Upper lobe of right lung (tissue), 1 donor: Measurements from ENCODE around the gene TNN. TPM values are rescaled to one million over a fixed set of nuclear protein-coding genes. Genes with fewer than 3 reads are reported as not detected.

Experiments
- ATAC-seq: fragments of 200-7000 bp; cut with Tn5 transposase; one replicate; pipeline ENCODE4 v1.9.1; 2020; ENCODE audit warnings: mild to moderate bottlenecking, moderate library complexity
- DNase-seq: peaks from one replicate; pipeline ENCODE4 v3.0.0-alpha.2; 2020
- H3K27ac ChIP-seq: fragments of 200-600 bp; one replicate; pipeline ENCODE4 v1.8.0; 2022
- H3K27me3 ChIP-seq: fragments of 200-600 bp; one replicate; pipeline ENCODE4 v1.8.0; 2022; ENCODE audit warnings: mild to moderate bottlenecking
- H3K36me3 ChIP-seq: fragments of 200-600 bp; one replicate; pipeline ENCODE4 v1.8.0; 2022
- H3K4me1 ChIP-seq: fragments of 200-600 bp; one replicate; pipeline ENCODE4 v1.8.0; 2022
- H3K4me3 ChIP-seq: fragments of 200-600 bp; one replicate; pipeline ENCODE4 v1.8.0; 2022; ENCODE audit warnings: mild to moderate bottlenecking
- H3K9me3 ChIP-seq: fragments of 200-600 bp; one replicate; pipeline ENCODE4 v1.8.0; 2022
- intact Hi-C: fragments of 100-400 bp; cut with DNase I; formaldehyde crosslinking; loops from one replicate; pipeline ENCODE4 v1.11.0; 2022
- total RNA-seq: library from RNA; stranded (reverse); fragmentation: NEBNext Ultra II Directional; extraction: Animal tissue kit (Norgen Biotek cat#: 25700); gene quantifications from one replicate; pipeline ENCODE4 v1.2.1, GENCODE V29; 2021
- TF ChIP-seq, protein P1 (sequence below): fragments of 200-600 bp; IDR thresholded peaks from one replicate; pipeline ENCODE4 v1.8.0; 2022; ENCODE audit warnings: antibody characterized with exemption
- donor health status: DM: no; HTN: yes; CAD: no; lungs with severe emphysema.

The TNN gene
- total RNA-seq, 1 donor from 2014 or later: not detected

DNA sequence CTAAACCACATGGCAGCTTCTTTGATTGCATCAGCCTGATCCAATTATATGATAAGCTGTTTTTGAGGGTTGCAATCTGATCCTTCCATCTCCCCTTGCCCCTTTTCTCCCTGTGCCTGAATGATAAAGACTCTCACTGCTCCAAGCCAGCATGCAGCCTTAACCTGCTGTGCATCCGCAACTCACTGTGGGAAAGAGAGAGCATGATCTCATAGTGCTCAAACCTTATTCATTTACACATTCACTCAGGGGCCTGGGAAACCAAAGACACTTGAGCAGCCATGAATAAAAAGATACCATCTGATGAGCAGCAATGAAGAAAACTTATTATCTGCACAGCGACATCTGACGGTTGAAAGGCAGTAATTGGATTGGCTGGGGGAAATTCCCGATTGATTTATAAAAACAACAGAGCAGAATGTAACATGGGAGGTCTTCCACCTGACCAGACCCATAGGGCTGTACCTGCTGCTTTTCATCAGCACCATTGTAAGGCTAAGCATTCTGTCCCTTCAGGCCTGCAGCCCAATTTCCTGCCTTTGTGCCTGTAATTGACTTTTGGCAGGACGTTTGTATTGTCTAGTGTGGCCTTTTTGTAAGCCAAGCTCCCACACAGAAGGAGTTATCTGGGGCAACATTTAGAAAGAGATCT, 62.5 kb downstream of the TNN start:
- intact Hi-C loops: no loop called here
- Histone ChIP-seq H3K9me3 (no peaks in the 10 kb centered on the region), H3K4me1 (peaks cover 39% of the 10 kb centered on the region), H3K36me3 (no peaks in the 10 kb centered on the region), H3K4me3 (no peak overlapping the region), H3K27me3 (no peaks in the 10 kb centered on the region), H3K27ac (peak overlapping the region; percentile 78)
- TF ChIP-seq, protein P1, sequence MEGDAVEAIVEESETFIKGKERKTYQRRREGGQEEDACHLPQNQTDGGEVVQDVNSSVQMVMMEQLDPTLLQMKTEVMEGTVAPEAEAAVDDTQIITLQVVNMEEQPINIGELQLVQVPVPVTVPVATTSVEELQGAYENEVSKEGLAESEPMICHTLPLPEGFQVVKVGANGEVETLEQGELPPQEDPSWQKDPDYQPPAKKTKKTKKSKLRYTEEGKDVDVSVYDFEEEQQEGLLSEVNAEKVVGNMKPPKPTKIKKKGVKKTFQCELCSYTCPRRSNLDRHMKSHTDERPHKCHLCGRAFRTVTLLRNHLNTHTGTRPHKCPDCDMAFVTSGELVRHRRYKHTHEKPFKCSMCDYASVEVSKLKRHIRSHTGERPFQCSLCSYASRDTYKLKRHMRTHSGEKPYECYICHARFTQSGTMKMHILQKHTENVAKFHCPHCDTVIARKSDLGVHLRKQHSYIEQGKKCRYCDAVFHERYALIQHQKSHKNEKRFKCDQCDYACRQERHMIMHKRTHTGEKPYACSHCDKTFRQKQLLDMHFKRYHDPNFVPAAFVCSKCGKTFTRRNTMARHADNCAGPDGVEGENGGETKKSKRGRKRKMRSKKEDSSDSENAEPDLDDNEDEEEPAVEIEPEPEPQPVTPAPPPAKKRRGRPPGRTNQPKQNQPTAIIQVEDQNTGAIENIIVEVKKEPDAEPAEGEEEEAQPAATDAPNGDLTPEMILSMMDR: no peak
- no peak for ATAC-seq
- no peak for DNase-seq

GRCh38 chr1:175130649-175131045, 63.0 kb downstream of the TNN start:
- no peaks in the 10 kb centered on the region for H3K27me3 ChIP-seq
- H3K4me3 ChIP-seq: no peak overlapping the region
- H3K4me1 ChIP-seq: peaks cover 39% of the 10 kb centered on the region
- DNase-seq (no peak), ATAC-seq (no peak)
- H3K27ac ChIP-seq: no peak overlapping the region
- no peaks in the 10 kb centered on the region for H3K9me3 ChIP-seq
- no peaks in the 10 kb centered on the region for H3K36me3 ChIP-seq
- TF ChIP-seq, protein P1: no peak
- intact Hi-C loops: no loop called here

GRCh38 chr1:175131095-175131494, 63.5 kb downstream of the TNN start:
- DNase-seq (no peak), ATAC-seq (no peak)
- intact Hi-C loops: no loop called here
- TF ChIP-seq, protein P1: no peak
- H3K27me3 ChIP-seq: no peaks in the 10 kb centered on the region
- H3K4me1 ChIP-seq: peaks cover 39% of the 10 kb centered on the region
- H3K4me3 ChIP-seq: no peak overlapping the region
- no peak overlapping the region for H3K27ac ChIP-seq
- no peaks in the 10 kb centered on the region for H3K9me3 ChIP-seq
- no peaks in the 10 kb centered on the region for H3K36me3 ChIP-seq

DNA sequence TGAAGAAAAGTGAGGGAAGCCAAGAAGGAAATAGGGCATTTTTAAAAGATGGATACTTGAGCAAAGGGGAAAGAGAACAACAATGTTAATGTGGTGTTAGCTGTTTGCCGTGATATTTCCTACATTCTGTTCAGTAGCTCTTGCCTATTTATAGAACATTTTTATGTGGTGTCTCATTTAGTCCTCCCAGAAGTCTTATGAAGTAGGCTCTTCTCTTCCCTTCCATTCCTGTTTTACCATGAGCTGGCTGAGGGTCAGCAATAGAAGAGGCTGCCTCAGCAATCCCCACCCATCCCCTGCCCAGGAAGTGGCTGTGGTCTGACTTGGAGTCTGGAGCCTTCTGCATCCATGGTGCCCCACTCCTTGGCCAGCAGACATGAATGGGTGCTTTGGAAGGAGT, 64.8 kb downstream of the TNN start:
- Histone ChIP-seq H3K9me3 (no peaks in the 10 kb centered on the region), H3K36me3 (no peaks in the 10 kb centered on the region), H3K27ac (no peak overlapping the region), H3K4me3 (no peak overlapping the region), H3K4me1 (peaks cover 26% of the 10 kb centered on the region), H3K27me3 (no peaks in the 10 kb centered on the region)
- DNase-seq: no peak
- intact Hi-C loops: no loop called here
- no peak for ATAC-seq
- TF ChIP-seq, protein P1: no peak

DNA sequence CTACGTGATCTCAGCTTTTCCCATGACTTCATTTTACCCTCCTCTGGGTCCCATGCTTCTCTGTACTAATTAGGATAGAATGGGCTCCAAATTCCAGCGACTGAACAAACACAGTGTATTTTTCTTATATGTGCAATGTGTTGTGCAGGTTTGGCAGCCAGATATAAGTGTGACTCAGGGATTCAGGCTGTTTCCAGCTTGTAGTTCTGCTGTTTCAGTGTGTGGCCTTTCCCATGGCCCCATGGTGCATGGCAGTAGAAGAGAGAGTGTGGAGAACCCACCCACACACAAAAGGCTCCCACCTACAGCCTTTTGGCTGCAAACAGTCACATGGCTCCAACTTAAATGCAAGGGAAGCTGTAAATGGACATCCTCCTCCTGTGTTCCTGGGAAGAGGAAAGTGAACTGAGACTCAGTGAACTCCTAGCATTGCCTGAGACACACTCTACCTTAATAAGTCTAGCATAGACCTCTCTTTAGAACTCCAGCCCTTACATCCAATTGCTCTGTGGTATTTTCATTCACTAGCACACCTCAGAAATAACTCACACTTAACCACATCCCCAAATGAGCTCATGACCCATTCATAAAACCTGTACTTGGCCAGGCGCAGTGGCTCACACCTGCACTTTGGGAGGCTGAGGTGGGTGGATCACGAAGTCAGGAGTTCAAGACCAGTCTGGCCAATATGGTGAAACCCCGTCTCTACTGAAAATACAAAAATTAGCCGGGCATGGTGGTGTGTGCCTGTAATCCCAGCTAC, 66.2 kb downstream of the TNN start:
- no peak for DNase-seq
- intact Hi-C loops: no loop called here

More for the DNA sequence above, 66.2 kb downstream of the TNN start:
- Histone ChIP-seq H3K27me3 (no peaks in the 10 kb centered on the region), H3K4me1 (peaks cover 14% of the 10 kb centered on the region), H3K36me3 (no peaks in the 10 kb centered on the region), H3K27ac (no peak overlapping the region), H3K9me3 (no peaks in the 10 kb centered on the region), H3K4me3 (no peak overlapping the region)
- TF ChIP-seq, protein P1: no peak
- ATAC-seq: no peak
